HG03064 (cell line): ENCODE measurements around the gene APOE.

Experiments used
- ATAC-seq: cut with Tn5 transposase; IDR thresholded peaks from one replicate; pipeline ENCODE4 v1.9.1; 2021; ENCODE audit warnings: low read depth; ENCODE audit not compliant: unreplicated experiment

The APOE gene

DNA sequence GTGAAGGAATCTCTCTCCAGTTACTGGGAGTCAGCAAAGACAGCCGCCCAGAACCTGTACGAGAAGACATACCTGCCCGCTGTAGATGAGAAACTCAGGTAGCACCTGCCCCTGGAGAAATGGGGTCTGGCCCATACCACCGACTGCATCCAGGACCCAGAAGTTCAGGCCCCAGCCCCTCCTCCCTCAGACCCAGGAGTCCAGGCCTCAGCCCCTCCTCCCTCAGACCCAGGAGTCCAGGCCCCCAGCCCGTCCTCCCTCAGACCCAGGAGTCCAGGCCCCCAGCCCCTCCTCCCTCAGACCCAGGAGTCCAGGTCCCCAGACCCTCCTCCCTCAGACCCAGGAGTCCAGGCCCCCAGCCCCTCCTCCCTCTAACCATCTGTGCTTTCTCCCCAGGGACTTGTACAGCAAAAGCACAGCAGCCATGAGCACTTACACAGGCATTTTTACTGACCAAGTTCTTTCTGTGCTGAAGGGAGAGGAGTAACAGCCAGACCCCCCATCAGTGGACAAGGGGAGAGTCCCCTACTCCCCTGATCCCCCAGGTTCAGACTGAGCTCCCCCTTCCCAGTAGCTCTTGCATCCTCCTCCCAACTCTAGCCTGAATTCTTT, 43.3 kb downstream of the APOE start:
- ATAC-seq: no peak

DNA sequence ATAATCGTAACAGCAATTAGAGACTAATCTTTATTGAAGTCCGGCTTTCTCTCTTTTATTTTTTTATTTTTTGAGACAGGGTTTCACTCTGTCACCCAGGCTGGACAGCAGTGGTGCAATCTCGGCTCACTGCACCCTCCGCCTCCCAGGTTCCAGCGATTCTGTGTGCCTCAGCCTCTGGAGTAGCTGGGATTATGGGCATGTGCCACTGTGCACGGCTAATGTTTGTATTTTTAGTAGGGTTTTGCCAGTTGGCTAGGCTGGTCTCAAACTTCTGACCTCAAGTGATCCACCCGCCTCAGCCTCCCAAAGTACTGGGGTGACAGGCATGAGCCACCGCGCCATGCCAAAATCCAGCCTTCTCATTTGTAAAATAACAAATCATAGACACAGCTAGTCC, 44.0 kb downstream of the APOE start:
- ATAC-seq: no peak

DNA sequence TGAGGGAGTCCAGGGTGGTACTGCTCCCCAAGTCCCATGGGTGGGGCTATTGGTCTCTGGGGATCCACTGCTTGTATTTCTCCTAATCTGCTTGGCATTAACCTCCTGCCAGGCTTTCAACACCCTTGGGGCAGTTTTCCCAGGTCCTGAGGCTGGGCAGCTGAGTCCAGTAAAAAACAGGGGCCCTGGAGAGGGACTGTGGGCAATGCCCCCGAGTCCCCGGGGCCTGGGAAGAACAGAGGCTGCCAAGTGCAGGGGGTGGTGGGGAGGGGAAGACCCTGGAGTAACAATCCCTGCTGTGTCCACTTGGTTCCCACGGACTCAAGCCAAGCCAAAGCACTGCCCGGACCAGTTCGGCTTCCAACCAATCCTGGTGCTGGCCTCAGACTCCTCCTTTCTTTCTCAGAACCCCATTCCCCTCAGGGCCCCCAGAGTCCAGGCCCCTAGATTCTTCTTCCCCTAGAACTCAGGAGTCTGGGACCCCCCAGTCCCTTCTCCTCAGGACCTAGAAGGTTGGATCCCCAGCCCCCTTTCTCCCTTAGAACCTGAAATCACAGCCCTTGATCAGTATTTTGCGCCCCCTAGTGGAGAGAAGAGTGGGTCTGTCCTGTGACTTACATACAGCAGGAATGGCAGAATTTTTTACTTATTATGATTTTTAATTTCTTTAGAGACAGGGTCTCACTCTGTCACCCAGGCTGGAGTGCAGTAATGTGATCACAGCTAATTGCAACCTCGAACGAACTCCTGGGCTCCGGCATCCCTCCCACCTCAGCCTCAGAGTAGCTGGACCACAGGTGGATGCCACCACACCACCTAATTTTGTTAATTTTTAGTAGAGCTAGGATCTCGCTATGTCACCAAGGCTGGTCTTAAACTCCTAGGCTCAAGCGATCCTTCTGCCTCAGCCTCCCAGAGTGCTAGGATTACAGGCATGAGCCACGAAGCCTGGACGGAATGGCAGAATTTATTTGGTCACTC, 45.9 kb downstream of the APOE start:
- ATAC-seq: no peak

DNA sequence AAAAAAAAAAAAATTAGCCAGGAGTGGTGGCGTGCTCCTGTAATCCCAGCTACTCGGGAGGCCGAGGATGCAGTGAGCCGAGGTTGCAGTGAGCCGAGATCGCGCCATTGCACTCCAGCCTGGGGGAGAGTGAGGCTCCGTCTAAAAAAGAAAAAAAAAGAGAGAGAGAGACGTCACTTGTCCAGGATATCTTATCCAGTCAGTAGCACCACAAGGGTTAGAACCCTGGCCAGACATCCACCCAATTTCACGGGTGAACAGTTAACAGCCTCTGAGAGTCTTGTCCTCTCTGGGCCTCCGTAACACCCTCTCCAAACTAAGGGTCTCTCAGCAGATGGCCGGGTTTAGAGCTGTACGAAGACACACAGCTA, 48.7 kb downstream of the APOE start:
- no peak for ATAC-seq

DNA sequence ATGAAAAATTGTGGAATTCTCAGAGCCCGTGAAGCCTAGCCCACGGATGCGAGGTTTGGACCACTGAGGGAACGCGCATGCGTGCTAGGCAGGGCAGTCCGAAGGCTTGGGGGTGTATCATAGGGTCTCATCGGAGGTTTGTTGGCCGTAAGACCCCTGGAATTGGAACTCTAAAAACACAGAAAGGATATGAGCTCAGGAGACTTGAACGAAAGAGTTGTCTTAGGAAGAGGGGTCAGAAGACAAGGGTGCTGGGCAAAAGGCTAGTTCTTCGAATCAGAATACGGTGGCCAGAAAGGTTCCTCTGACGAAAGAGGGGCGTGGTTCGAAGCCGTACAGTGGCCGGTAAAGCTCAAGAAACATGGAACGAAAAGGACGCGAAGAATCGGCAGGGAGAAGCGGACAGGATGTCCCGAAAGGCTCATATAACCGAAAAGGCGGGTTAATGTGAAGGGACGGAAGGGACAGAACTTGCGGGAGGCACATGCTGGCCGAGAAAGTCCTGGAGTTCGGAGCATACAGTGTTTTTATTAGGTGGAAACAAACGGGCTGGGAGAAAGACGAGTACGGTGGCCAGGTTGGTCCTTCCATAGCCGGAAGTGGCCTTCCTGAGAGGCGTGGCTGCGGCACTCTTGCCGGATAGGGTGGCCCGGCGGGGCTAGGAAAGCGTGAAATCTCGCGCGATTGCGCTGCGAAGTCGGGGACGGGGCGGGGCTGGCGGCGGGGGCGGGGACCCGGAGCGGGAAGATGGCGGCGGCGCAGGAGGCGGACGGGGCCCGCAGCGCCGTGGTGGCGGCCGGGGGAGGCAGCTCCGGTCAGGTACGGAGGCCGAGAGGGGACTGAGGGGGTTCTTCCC, 49.3 kb downstream of the APOE start, which contains the start of gene CLPTM1:
Gene CLPTM1, plus strand, starts transcription at position 732 of the 856 bp plus-strand sequence. Its CDS starts 16 bp downstream, at position 748.
- ATAC-seq: peak; percentile 61

DNA sequence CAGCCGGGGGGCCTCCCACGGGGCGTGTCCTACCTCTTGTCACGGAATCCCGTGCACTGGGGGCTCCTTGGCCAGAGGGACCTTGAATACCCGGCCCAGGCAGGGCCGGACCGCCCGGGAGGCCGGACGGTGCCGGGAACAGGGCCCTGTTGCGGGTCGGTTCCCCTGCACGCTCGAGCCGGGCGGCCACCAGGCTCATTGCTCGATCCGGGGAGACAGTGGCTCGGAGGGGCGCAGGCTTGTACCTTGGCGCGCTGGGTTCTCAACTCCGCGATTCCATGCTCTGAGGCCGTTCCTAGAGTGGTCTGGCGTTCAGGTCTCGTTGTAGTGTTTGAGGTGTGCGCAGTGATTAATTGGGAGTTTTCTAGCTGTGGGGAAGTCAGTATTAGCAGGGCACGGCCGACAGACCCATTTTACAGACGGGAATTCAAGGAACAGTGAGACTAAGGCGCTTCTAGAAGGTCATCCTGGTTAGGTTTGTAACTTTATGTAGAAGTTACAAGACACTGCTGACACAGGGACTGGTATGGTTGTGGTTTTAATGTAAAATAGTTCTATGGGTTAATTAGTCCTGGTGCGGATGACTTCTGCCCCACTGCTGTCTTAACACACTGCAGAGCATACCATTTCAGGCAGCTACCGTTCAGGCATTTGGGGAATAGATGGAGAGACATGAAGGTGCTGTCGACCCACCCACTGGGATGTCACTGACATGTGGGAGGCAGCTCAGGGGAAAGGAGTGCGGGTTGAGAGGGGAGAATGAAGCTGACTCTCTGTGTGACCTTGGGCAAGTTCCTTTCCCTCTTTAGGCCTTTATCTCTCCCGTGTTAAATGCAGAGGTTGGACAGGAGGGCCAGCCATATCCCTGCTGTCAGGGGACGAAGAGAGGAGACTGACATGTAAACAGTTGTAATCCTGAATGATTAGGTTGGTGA, 50.2 kb downstream of the APOE start:
- no peak for ATAC-seq

DNA sequence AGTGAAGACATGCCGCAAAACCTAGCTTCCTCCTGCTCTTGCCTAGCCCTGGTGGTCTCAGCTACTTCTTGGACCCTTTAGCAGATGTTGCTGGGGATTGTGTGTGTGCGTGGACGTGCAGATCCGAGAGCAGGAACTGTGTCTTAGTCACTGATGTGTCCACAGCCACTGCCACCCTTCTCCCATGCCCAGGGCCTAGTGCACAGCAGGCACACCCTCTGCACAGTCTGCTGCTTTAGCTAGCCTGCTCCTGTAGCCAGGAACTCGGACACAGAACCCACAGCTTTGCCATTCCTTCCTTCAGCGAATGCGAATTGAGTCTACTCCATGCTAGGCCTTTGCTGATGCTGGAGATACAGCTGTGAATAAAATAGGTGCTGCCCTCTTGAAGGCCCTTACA, 51.9 kb downstream of the APOE start:
- no peak for ATAC-seq

DNA sequence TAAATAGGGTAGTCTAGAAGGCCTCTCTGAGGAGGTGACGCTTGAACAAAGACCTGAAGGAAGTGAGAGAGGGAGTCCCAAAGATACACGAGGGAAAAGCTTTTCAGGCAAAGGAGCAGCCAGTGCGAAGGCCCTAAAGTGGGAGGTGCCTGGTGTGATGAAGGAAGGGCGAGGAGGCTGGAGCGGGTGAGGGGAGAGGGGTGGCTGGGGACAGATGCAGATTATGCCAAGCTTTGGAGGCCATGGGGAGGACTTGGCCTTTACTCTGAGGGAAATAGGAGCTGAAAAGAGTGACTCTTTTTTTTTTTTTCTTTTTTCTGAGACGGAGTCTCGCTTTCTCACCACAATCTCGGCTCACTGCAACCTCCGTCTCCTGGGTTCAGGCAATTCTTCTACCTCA, 52.5 kb downstream of the APOE start:
- no peak for ATAC-seq
